ENCODE results near the gene RAB28.
A peak's percentile ranks its signal among the peaks of the same experiment; 100 is the strongest.
"Not testable (repeated sequence)": the region's sequence is repeated elsewhere in the genome, so short reads cannot be mapped to it uniquely, and the experiment has no call there.

The RAB28 gene

DNA sequence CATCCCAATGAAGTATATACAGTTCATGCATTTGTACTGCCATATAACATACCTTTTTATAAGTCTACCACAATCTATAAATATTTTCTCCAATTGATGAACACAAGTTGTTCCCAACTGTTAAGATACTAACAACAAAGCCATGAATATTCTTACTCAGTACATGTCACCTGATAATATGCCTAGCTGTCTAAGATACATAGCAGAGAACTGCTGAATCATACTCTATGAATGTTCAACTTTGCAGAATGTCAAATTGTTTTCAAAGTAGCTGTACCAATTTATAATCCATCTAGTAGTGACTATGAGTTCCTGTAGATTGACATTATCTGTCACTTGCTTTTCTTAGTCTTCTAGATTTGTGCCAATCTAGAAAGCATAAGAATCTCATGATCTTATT lies 84.9 kb downstream of the RAB28 start:
- no peak overlapping the region for H3K4me3 ChIP-seq (ENCODE audit: low read depth, low read length)
- DNase-seq (ENCODE audit: low read depth): peak; percentile 5

DNA sequence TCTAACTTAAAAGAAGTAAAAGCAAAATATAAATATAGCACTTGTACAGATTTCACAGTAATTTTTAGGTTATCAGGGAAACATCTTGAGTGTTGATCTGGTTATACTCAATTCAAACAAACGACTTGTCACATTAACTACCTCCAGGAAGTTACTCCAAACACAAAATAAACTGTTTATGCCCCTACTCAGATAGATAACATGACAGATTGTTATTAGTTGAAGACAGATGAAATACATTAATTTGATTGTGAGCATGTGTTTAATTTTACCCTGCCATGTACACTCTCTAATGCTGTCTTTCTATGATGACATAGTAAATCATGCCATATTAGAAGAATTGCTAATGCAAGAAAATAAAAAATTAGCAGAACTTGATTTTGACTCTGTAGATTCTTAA lies 88.0 kb downstream of the RAB28 start:
- H3K4me3 ChIP-seq (ENCODE audit: low read depth, low read length): no peak overlapping the region
- no peak for DNase-seq (ENCODE audit: low read depth)

DNA sequence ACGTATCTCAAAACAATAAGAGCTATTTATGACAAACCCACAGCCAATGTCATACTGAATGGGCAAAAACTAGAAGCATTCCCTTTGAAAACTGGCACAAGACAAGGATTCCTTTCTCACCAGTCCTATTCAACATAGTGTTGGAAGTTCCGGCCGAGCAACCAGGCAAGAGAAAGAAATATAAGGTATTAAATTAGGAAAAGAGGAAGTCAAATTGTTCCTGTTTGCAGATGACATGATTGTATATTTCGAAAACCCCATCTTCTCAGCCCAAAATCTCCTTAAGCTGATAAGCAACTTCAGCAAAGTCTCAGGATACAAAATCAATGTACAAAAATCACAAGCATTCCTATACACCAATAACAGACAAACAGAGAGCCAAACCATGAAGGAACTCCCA lies 94.2 kb downstream of the RAB28 start:
- not testable (repeated sequence) for H3K4me3 ChIP-seq (ENCODE audit: low read depth, low read length); DNase-seq (ENCODE audit: low read depth)

DNA sequence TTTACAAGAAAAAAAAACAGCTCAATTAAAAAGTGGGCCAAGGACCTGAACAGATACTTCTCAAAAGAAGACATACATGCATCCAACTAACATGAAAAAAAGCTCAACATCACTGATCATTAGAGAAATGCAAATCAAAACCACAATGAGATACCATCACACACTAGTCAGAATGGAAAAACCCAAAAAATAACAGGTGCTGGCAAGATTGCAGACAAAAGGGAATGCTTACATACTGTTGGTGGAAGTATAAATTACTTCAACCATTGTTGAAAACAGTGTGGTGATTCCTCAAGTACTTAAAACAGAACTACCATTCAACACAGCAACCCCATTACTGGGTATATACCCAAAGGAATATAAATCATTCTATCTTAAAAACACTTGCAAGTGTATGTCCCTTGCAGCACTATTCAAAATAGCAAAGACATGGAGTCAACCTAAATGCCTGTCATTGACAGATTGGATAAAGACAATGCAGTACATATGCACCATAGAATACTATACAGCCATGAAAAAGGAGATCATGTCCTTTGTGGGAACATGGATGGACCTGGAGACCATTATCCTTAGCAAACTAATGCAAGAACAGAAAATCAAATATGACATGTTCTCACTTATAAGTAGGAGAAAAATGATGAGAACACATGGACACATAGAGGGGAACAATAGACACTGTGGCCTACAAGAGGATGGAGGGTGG lies 97.6 kb downstream of the RAB28 start:
- peak; percentile 2 for DNase-seq (ENCODE audit: low read depth)
- no peak overlapping the region for H3K4me3 ChIP-seq (ENCODE audit: low read depth, low read length)

GRCh38 chr4:13384055-13384454 lies 100.1 kb downstream of the RAB28 start:
- no peak for DNase-seq (ENCODE audit: low read depth)
- no peak overlapping the region for H3K4me3 ChIP-seq (ENCODE audit: low read depth, low read length)

DNA sequence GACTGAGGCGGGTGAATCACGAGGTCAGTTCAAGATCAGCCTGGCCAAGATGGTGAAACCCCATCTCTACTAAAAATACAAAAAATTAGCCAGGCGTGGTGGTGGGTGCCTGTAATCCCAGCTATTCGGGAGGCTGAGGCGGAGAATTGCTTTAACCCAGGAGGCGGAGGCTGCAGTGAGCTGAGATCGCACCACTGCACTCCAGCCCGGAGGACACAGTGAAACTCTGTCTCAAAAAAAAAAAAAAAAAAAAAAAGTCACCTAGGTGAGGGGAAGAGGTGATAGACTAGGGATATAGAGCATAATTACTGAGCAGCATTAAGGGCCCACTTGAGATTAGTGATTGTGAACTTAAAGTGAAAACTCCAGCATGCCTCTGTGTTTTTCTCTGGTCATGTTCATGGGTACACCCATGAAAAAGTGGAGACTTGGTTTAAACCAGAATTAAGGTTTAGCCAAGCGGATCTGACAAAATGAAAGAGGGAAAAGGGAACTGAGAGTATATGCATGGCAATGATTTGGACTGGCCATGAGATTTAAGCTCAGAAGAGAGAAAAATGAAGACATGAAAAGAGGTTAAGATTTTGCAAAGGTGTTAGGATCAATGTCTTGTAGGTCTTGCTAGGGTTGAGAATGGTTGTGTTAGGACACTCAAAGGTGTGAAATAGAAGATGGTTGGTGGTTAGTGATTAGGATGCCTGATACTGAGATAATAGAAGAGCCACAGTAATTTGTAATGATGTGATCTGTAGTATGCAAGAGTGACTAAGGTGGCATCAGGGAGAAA lies 105.0 kb downstream of the RAB28 start:
- DNase-seq (ENCODE audit: low read depth): no peak
- no peak overlapping the region for H3K4me3 ChIP-seq (ENCODE audit: low read depth, low read length)

DNA sequence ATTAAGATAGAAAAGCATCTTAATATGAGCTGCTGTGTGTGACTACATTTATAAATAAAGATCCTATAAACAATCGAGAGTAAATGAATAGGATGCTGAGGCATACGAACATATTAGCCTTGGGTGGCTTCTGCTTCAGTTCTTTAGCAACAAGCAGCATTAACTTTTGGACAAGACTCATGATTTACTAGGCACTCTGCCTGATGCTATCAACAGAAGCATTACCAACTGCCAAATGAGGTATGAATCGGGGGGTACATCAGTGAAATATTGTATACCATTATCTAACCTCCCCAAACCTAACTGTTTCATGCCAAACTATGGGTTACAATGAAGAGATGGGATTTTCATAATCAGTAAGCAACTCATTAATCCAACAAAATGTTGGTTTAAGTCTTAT lies 113.1 kb downstream of the RAB28 start:
- DNase-seq (ENCODE audit: low read depth): no peak
- H3K4me3 ChIP-seq (ENCODE audit: low read depth, low read length): no peak overlapping the region

- no peak for DNase-seq (ENCODE audit: low read depth)
- H3K4me3 ChIP-seq (ENCODE audit: low read depth, low read length): no peak overlapping the region
These were observed 115.9 kb downstream of the RAB28 start for GRCh38 chr4:13368217-13368616.

- no peak for DNase-seq (ENCODE audit: low read depth)
- no peak overlapping the region for H3K4me3 ChIP-seq (ENCODE audit: low read depth, low read length)
These were observed 116.4 kb downstream of the RAB28 start for GRCh38 chr4:13367691-13368090.

GRCh38 chr4:13367244-13367643 lies 116.9 kb downstream of the RAB28 start:
- DNase-seq (ENCODE audit: low read depth): no peak
- H3K4me3 ChIP-seq (ENCODE audit: low read depth, low read length): no peak overlapping the region

- no peak overlapping the region for H3K4me3 ChIP-seq (ENCODE audit: low read depth, low read length)
- no peak for DNase-seq (ENCODE audit: low read depth)
These were observed 118.9 kb downstream of the RAB28 start for GRCh38 chr4:13365195-13365594.

- H3K4me3 ChIP-seq (ENCODE audit: low read depth, low read length): no peak overlapping the region
These were observed 119.5 kb downstream of the RAB28 start for GRCh38 chr4:13364653-13365052.

GRCh38 chr4:13364172-13364571 lies 120.0 kb downstream of the RAB28 start:
- DNase-seq (ENCODE audit: low read depth): no peak
- H3K4me3 ChIP-seq (ENCODE audit: low read depth, low read length): no peak overlapping the region

More at GRCh38 chr4:13364653-13365052, 119.5 kb downstream of the RAB28 start:
- DNase-seq (ENCODE audit: low read depth): no peak

- DNase-seq (ENCODE audit: low read depth): no peak
- H3K4me3 ChIP-seq (ENCODE audit: low read depth, low read length): no peak overlapping the region
These were observed 124.3 kb downstream of the RAB28 start for GRCh38 chr4:13359809-13360208.

- H3K4me3 ChIP-seq (ENCODE audit: low read depth, low read length): no peak overlapping the region
- peak; percentile 62 for DNase-seq (ENCODE audit: low read depth)
These were observed 128.8 kb downstream of the RAB28 start for GRCh38 chr4:13355111-13355880.

DNA sequence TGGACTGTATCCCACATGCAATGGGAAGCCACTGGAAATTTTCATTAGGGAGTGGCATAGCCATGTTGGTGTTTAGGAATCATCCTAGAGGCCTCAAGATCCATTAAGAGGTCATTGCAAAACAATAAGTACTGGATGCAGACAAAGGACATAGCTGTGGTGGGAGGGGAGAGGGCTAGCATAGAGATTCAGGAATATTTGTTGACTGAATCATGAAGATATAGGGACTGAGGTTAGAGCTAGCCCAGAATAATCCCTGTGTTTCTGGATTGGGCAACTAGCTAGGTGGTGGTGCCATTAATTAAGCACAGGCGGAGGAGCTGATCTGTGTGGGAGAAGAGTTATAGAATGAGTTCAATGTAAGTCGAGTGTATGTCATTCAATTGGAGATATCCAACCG lies 135.0 kb downstream of the RAB28 start:
- H3K4me3 ChIP-seq (ENCODE audit: low read depth, low read length): no peak overlapping the region
- no peak for DNase-seq (ENCODE audit: low read depth)

DNA sequence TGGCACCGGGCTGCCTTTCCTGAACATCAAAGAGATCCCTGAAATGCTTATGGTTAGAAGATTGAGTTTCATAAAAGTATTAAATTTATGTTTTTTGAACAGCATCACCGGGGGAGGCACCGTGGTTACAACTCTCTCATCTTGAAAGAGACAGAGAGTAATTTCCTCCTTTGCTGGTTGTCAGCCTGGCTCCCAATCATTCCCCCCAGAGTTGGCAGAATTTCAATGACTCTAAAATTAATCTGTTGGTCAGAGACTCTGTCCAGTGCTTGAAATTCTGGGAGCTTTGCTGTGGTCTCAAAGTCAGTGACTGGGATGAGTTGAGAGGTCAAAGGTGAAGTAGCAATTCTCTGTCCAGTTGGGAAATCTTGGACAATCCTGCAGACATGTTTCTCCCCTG lies 135.9 kb downstream of the RAB28 start:
- DNase-seq (ENCODE audit: low read depth): no peak
- H3K4me3 ChIP-seq (ENCODE audit: low read depth, low read length): no peak overlapping the region

GRCh38 chr4:13347517-13348125 lies 136.5 kb downstream of the RAB28 start:
- H3K4me3 ChIP-seq (ENCODE audit: low read depth, low read length): no peak overlapping the region
- no peak for DNase-seq (ENCODE audit: low read depth)

DNA sequence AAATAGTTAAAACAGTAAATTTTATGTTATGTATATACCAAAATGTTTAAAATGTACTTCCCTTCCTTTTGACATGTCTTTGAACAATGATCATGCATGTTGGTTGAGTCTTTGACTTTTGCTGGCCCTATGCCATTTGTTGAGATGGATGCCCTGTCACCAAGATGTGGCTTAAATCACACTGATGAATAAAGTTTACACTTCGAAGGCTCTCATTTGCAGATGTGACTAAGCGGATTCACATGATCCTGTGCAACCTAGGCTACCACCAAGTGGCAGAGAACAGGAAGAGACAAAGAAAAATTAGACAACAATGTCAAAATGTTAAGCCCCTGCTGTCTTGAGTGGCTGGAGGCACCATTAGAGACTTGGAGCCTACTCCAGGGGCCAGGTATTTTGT lies 139.9 kb downstream of the RAB28 start:
- no peak overlapping the region for H3K4me3 ChIP-seq (ENCODE audit: low read depth, low read length)
- DNase-seq (ENCODE audit: low read depth): no peak

DNA sequence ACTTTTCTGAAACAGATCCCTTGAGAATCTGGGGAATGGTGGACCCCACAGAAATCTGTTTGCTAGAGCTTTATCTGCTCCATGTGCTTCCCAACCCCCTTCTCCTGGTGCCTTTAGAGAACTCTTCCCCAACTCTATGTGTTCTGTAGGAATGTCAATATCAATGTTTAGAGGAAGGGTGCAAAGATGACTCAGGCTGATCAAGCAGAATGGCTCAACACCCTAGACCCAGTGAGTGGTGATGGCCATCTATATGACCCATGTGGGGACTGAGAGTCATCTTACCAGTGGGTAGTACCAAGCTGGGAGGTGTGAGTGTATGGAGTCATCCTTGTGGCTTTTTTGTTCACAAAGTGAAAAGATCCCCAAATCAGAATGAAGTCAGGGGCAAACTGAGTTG lies 143.5 kb downstream of the RAB28 start:
- DNase-seq (ENCODE audit: low read depth): no peak

More for the DNA sequence above, 143.5 kb downstream of the RAB28 start:
- H3K4me3 ChIP-seq (ENCODE audit: low read depth, low read length): no peak overlapping the region

Data from skeletal muscle cell (primary cell).